ENCODE results near the gene EXOC3L2. TPM values are rescaled to one million over a fixed set of nuclear protein-coding genes. Genes with fewer than 3 reads are reported as not detected.

Gene EXOC3L2
- total RNA-seq, 2 experiments from 2014 or later, result not detected

GRCh38 chr19:45276284-45276687 lies 31.1 kb upstream of the EXOC3L2 start:
- Mint-ChIP-seq H3K4me1 (ENCODE audit: low read depth) (no peaks in the 10 kb centered on the region), H3K4me3 (no peak overlapping the region), H3K36me3 (ENCODE audit: low read depth) (peaks cover 57% of the 10 kb centered on the region), H3K27me3 (no peaks in the 10 kb centered on the region), H3K9me3 (no peaks in the 10 kb centered on the region), H3K27ac (no peak overlapping the region)
- no peak for ATAC-seq (ENCODE audit: poor library complexity)
- H3K4me3 ChIP-seq (ENCODE audit: low read length), result no peak overlapping the region
- CTCF ChIA-PET, result no interaction called here
- no peaks in the 10 kb centered on the region for H3K27me3 ChIP-seq (ENCODE audit: control insufficient read depth in 1 of 2, insufficient read depth in 2 of 2, low read length in 2 of 2)
- DNase-seq, result no peak
- POLR2A ChIA-PET, result interaction anchor here (0.6 kb wide), 1 partner anchor 89 kb away, joined by 3 read pairs; no protein-coding TSS in a partner anchor
- H3K9me3 ChIP-seq (ENCODE audit: control insufficient read depth in 1 of 2, insufficient read depth in 1 of 2, low read length in 2 of 2), result no peaks in the 10 kb centered on the region
- no peaks in the 10 kb centered on the region for H3K4me1 ChIP-seq (ENCODE audit: insufficient read depth, low read length)
- no peak overlapping the region for H3K27ac ChIP-seq (ENCODE audit: low read depth in 1 of 2, low read length in 2 of 2)
- H3K36me3 ChIP-seq (ENCODE audit: insufficient read depth, low read length), result peaks cover 61% of the 10 kb centered on the region
- no peak for TF ChIP-seq CTCF (IDR thresholded peaks at IDR 0.05)
- intact Hi-C loops (cut with DNase I, micrococcal nuclease), result no loop called here

GRCh38 chr19:45275370-45275971 lies 30.3 kb upstream of the EXOC3L2 start:
- no peak for TF ChIP-seq CTCF (IDR thresholded peaks at IDR 0.05)
- ChIA-PET CTCF (no interaction called here), POLR2A (no interaction called here)
- DNase-seq, result no peak
- Mint-ChIP-seq H3K36me3 (ENCODE audit: low read depth) (peaks cover 57% of the 10 kb centered on the region), H3K4me1 (ENCODE audit: low read depth) (no peaks in the 10 kb centered on the region), H3K9me3 (no peaks in the 10 kb centered on the region), H3K27ac (no peak overlapping the region), H3K4me3 (no peak overlapping the region), H3K27me3 (no peaks in the 10 kb centered on the region)
- Histone ChIP-seq H3K4me1 (ENCODE audit: insufficient read depth, low read length) (no peaks in the 10 kb centered on the region), H3K4me3 (ENCODE audit: low read length) (no peak overlapping the region), H3K9me3 (ENCODE audit: control insufficient read depth in 1 of 2, insufficient read depth in 1 of 2, low read length in 2 of 2) (no peaks in the 10 kb centered on the region), H3K27ac (ENCODE audit: low read depth in 1 of 2, low read length in 2 of 2) (no peak overlapping the region), H3K27me3 (ENCODE audit: control insufficient read depth in 1 of 2, insufficient read depth in 2 of 2, low read length in 2 of 2) (no peaks in the 10 kb centered on the region), H3K36me3 (ENCODE audit: insufficient read depth, low read length) (peaks cover 58% of the 10 kb centered on the region)
- intact Hi-C loops (cut with DNase I, micrococcal nuclease), result no loop called here
- no peak for ATAC-seq (ENCODE audit: poor library complexity)

GRCh38 chr19:45273521-45273855 lies 28.3 kb upstream of the EXOC3L2 start:
- ChIA-PET POLR2A (no interaction called here), CTCF (no interaction called here)
- no peaks in the 10 kb centered on the region for H3K4me1 ChIP-seq (ENCODE audit: insufficient read depth, low read length)
- no peaks in the 10 kb centered on the region for H3K27me3 ChIP-seq (ENCODE audit: control insufficient read depth in 1 of 2, insufficient read depth in 2 of 2, low read length in 2 of 2)
- DNase-seq (no peak), ATAC-seq (ENCODE audit: poor library complexity) (no peak)
- intact Hi-C loops (cut with DNase I, micrococcal nuclease), result loop anchor here in 1 of 2 experiments (5.0 kb wide), 1 partner anchor 46 kb away; no protein-coding TSS in a partner anchor
- Mint-ChIP-seq H3K4me1 (ENCODE audit: low read depth) (no peaks in the 10 kb centered on the region), H3K27me3 (no peaks in the 10 kb centered on the region), H3K9me3 (no peaks in the 10 kb centered on the region), H3K36me3 (ENCODE audit: low read depth) (peaks cover 50% of the 10 kb centered on the region), H3K27ac (no peak overlapping the region), H3K4me3 (no peak overlapping the region)
- H3K4me3 ChIP-seq (ENCODE audit: low read length), result no peak overlapping the region
- no peaks in the 10 kb centered on the region for H3K9me3 ChIP-seq (ENCODE audit: control insufficient read depth in 1 of 2, insufficient read depth in 1 of 2, low read length in 2 of 2)
- H3K36me3 ChIP-seq (ENCODE audit: insufficient read depth, low read length), result peaks cover 47% of the 10 kb centered on the region
- no peak for TF ChIP-seq CTCF (IDR thresholded peaks at IDR 0.05)
- no peak overlapping the region for H3K27ac ChIP-seq (ENCODE audit: low read depth in 1 of 2, low read length in 2 of 2)

Data from CD4-positive, alpha-beta T cell (primary cell).